ENCODE data around the gene AQP2.

The AQP2 gene

DNA sequence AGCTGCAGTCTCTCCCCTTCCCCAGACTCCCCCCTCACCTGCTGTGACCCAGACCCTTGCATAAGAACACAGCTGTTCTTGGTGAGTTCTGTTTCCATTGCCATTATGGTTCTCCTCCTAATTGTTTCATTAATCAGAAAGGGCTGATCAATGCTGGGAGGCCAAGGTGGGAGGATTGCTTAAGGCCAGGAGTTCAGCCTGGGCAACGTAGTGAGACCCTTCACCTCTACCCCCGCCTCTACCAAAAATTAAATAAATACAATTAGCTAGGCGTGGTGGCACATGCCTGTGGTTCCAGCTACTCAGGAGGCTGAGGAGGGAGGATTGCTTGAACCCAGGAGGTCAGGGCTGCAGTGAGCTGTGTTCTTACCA, 29.6 kb upstream of the AQP2 start:
- DNase-seq: no peak

DNA sequence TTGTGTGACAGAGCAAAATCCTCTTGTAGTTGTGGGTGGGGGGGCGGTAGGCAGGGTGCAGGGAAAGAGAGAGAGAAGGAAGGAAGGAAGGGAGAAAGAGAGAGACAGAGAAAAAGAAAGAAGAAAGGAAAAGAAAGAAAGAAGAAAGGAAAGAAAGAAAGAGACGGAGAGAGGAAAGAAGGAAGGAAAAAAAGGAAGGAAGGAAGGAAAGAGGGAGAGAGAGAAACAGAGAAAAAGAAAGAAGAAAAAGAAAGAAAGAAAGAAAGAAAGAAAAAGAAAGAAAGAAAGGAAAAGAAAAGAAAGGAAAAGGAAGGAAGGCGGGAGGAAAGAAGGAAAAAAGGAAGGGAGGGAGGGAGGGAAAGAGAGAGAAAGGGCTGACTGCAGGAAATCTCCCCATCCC, 29.2 kb upstream of the AQP2 start:
- no peak for DNase-seq

DNA sequence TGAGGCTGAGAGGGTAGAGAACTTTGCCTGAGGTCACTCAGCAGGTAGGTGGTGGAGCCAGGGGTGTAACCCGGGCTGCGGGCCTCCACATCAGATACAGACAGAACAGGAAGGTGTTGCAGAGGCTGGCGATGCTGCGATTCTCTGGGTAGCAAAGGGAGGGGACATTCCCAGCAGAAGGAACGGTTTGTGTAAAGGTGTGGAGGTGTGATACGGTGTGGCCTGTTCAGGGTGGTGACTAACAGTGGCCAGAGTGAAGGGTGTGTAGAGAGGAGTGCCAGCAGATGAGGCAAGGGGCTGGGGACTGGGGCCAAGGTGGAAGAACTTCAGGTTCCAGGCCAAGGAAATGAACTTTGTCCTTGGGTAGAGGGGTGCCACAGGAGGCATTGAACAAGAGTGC, 28.6 kb upstream of the AQP2 start:
- no peak for DNase-seq

DNA sequence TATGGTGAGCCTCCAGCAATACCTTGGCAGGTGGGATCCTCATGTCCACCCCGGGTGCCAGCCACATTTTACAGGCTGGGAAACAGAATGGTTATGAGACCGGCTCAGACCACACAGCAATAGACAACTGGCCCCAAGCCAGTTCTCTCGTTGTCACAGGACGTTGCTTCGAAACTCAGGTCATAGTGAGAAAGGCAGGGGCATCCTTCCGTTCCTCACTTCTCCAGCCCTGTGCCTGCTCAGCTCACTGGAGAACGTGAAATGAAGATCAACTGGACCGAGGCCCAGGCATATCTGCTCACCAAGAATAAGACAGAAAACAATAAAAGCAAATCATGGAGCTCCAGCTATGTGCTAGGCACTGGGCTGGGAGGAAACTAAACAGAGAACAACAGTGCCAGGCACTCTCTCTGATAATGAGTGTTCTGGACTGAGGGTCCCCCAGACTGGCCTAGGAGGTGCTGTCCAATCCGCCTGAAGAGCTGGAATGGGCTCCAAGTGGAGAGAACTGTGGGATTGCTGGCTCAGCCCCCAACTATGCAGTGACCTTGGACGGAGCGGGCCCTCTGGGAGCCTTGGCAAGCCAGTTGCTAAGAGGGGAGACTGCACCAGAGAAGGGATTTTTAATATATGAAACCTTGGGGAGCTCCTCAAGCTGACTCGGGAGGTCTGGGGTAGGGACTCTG, 28.0 kb upstream of the AQP2 start:
- no peak for DNase-seq

DNA sequence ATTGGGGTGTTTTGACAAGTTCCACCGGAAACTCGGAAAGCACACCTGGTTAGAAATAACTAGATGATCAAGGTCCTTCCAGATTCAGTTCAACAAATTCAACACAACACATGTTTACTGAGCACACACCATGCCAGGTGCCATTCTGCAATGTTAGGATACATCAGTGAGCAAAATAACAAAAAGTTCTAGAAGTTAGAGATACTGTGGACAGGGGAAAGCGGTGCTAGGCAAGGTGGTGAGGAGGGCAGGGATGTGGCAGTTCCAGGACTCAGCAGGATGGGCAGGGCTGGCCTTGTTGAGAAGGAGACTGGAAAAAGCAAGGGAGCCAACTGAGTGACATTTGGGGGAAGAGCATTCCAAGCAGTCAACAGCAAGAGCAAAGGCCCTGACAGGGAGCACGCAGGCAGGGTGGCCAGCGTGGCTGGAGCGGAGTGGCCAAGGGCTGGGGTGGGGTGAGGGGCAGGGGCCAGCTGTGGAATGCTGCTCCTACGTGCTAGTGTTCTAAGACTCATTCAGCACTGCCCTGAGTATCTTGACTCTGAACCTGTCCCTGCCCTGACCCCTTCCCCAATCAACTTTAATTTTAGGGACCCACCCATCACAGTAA, 27.4 kb upstream of the AQP2 start:
- no peak for DNase-seq

DNA sequence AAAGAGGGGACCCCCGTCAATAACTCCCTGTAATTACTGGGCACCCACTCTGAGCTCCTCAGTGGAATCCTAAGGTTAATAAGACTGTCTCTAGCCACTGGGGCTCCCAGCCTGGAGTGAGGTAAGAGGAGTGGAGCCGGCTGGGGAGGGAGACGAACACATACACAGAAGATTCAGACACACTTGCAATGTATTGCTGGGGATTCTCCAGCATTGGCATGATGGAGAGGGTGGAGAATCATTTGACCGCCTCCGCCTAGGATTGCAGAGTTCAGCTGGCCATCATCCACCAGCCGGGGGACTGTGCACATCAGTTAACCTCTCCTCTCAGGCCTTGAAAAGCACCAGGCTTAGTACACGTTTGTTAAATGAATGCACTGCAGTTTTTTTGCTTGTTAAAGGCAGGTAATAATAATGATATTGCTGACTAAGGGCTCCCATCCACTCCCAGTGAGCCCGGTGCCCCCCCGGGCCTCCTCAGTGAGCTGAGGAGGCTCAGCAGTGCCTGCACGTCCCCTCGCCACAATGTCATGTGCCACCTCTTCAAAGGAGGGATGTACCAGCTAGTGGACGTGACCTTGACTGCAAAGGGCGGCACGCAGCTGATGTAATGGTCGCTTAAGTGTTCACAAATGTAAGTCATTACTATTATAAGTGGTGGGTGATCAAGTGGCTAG, 26.5 kb upstream of the AQP2 start:
- no peak for DNase-seq

DNA sequence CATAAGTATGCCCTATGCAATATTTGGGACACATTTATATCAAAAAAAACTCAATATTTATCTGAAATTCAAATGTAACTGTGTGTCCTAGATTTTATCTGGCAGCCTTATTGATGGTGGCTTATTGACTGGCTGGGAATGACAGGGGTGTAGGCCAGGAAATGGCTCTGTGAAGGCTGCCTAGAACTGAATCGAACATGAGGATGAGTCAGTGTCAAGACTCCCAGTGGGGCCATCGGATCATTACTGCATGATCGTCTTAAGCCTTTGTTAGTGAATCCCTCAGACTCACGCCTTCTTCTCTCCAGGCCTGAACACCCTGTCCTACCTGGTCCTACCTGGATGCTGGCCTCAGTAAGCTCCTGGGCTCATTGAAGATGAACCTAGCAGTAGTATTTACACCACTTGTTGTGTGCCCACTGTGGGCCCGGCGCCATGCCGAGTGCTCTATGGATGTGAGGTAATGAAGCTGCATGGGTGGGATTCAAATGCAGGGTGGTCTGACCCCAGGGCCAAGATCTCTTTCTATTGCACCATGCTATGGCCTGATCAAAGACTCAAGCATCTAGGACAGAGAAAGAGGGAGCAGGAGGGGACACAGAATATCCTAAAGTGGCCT, 25.8 kb upstream of the AQP2 start:
- no peak for DNase-seq

DNA sequence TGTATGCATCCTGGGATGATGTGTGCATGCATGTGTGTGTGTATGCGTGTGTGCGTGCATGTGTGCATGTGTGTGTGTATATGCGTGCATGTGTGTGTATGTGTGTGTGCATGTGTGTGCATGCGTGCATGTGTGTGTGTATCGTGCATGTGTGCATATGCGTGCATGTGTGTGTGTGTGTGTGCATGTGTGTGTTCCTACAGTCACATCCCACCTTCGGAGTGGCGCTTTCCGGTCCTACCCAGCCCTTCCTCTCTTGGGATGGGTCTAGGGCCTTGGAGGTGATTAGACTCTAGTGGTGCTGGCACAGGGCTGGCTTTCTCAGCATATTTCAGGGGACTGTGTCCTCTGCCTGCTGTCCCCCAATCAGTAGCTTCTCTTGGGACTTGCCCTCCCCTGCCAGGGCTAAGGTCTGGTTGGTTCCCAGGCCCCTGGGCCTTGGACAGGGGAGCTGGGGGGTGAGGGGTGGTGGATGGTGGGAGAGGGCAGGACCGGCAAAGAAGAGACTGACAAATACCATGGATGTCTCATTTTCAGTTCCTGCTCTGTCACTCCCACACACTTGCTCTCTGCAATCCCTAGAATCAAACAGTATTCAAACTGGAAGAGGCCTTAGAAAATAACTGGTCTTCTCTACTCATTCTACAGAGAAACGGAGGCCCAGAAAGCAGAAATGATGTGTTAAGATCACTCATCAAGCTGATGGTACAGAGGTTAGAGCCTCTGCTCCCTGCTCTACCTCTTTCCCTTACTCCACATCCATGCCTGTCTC, 24.9 kb upstream of the AQP2 start:
- no peak for DNase-seq

DNA sequence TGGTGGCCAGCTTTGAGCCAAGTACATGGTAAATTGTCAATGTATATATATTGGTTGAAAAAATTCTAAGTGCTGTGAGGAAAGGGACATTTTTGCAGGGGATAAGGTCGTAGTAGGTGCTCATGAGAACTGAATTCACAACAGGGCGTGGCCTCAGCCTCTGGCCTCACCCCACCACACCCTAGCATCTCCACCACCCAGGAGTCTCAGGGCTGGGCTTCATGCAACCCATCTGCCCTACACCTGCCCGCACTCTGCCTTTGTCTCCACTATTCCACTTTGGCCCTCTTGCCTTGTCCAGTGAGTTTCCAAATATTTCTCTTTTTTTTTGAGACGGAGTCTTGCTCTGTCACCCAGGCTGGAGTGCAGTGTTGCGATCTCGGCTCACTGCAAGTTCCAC, 22.1 kb upstream of the AQP2 start:
- DNase-seq: no peak

DNA sequence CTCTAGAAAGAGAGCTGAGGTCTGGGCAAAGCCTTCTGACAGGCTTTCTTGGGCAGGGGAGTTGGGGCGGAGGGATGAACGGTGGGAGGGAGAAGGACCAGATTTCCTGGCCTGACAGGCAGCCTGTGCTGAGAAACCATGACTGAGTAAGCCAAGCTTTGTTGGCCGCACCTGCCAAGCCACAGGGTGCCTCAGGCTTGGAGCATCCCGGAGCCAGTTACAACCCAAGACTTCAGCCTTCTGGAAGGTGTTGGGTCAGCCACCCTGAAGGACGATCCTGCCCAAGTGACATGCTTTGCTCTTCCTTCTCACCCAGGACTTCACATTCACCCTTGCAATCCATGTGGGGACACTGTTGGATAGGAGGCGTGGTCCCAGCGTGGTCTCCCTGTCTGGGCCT, 21.0 kb upstream of the AQP2 start:
- no peak for DNase-seq

DNA sequence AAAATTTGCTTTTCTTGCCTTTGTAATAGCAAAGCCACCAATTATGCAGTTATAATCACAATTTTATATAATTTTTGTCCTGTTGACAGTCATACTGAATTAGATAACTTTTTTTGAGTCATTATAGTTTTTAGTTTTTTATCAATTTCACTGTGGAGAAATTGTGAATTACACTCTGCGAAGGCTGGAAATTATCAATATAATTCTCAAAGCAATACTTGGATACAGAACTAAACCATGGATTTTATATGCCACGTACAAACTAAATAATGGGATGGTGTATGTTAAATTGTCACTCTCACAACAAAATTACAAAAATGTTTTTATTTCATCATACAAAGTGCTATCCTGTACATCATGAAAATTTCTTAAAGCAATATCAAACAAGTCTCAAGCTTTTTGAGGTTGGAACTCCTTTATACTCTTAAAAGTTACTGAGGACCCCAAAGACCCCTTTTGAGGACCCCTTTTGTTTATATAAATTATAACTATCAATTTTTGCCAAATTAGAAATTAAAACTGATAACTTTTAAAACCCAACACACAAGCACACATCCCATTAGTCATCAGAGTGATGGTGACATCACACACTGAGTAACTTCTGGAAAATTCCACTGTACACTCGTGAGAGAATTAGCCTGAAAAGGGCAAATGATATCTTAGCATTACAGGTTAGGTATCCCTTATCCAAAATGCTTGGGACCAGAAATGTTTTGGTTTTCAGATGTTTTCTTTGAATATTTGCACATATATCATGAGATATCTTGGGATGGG, 19.8 kb upstream of the AQP2 start:
- DNase-seq: no peak

DNA sequence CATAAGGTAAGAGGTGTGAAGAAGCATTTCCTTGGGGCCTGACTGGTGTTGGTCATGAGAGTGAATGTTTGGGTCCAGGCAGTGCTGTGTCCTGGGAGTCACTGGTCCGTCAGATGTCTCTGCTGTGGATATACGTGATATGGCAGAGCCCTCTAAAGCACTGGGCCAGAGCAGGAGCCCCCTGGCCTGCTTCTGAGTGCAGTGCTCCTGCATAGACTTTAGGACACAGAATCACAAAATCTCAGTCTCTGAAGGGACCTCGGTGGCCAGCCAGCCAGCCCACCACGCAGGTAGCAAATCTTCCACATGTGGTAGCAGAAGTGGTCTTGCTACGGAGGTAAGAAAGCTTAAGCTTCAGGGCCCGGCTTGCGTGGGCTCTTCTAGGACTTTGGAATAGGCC, 18.5 kb upstream of the AQP2 start:
- DNase-seq: no peak

DNA sequence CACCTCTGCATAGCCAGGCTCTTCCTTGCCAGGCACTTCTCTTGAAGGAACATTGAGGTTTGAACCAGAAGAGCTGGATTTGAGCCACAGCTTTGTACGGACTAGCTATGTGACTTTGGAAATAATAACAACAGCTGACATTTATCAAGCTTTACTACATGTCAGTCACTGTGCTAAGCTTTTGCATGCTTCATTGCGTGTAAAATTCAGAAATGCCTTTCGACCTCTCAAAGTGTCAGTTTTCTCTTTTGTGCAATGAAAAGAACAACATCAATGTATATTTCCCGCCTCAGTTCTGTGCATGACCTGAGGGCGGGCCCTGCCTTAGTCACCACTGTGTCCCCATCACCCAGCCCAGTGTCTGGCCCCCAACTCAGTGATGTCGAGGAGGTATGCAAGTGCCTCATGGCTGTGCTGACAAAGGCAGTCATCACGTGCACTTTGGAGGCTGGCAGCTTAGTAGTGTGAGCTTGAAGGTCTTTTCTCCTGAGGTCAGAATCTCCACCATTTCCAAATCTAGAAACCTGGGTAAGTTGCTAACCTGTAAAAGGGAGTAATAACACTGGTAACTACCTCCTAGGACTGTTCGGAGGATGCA, 17.9 kb upstream of the AQP2 start:
- no peak for DNase-seq

DNA sequence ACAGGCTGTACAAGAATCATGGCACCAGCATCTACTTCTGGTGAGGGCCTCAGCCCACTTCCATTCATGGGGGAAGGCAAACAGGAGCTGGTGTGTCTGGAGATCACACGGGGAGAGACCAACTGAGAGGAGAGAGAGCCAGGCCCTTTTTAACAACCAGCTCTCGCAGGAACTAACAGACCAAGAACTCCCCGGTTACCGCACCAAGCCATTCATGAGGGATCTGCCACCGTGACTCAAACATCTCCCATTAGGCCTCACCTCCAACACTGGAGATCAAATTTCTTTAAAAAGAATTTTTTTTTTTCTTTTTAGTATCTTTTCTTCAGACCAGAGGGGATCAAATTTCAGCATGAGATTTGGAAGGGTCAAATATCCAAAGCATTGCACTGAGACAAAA, 16.7 kb upstream of the AQP2 start:
- no peak for DNase-seq

DNA sequence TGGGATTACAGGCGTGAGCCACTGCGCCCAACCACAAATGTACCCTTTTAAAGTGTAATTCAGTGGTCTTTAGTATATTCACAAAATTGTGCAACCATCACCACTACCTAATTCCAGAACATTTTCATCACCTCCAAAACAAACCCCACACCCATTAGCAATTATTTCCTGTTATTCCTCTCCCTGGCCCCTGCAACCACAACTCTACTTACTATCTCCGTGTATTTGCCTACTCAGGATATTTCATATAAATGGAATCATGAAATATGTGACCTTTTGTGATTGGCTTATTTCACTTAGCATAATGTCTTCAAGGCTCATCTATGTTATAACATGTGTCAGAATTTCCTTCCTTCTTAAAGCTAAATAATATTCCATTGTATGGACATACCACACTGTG, 16.0 kb upstream of the AQP2 start:
- DNase-seq: no peak

DNA sequence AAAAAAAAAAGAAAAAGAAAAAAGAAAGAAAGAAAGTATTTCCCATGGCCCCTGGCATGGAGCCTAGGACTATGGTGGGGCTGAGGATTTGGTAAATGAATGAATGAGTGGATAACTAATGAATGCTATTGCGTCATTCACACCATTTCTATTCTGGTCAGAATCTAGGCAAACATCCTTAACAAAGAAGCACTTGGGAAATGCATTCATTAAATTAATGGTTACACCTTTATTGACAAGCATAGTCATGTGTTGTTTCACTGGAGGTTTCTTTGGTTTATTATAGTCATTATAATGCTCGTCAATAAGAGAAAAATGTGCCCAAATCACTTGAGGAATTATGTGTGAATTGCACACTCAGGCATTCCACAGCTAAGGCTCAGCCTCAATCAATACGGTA, 13.6 kb upstream of the AQP2 start:
- no peak for DNase-seq

DNA sequence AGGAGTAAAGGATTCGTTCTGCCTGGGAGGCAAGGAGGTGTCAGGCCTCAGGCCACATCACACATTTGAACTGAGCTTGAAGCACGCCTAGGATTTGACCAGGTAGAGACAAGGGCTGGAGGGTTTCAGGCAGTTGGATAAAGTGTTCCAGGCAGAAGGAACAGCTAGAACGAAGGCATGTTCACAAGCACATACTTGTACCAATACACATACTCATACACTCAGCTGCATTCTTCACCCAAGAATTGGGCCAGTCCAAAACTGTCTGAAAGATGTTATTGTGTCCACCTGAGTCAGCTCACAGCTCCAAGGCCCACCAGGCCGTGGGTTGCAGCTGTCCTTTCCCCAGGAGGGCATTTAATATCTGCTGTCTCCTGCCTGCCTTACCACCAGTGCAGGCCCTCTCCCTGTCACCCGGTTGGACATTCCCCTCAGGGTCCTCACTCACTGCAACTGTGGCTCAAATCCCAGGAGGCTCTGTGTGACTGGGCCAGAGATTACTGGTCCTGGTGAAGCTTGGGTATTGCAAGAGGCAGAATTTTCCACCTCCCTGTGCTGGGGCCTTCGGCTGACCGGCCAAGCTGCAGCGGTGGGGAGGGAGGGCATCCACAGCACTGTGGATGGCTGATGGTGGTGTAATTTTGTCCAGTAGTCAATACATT, 12.8 kb upstream of the AQP2 start:
- no peak for DNase-seq

DNA sequence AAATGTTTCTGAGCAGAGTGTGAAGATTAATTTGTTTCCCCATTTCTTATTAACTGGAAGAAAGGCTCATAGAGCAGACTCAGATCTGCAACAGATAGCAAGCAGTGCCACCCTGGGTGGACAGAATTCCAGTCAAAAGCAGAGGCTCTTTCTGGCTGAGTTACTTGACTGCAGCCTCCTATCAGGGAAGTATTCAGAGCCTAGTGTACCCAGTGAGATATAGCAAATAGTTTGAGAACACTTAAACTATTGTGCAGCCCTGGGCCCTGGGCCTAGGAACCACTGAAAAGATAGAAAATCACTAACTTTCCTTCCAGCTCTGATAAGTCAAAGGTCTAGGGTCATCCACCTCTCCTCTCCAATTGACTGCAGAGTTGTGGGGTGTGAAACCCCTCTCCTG, 11.2 kb upstream of the AQP2 start:
- DNase-seq: no peak

DNA sequence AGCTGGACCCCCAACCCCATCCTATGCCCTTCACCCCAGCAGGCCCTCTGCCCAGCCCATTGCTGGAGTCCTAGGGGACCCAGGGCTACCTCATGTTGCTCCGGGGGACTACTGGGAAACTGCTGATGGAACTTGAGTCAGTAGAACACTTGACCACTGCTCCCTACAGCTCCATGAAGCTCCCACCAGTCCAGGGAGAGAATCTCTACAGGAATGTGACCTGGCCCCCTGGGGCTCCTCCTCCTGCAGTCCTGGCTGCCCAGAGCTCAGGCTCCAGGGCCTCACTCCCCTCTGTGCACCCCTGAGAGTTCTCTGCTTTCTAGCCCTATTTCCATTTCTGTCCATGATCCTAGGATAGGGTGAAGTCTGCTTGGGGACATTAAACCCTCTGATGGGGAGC, 10.8 kb upstream of the AQP2 start:
- DNase-seq: no peak

DNA sequence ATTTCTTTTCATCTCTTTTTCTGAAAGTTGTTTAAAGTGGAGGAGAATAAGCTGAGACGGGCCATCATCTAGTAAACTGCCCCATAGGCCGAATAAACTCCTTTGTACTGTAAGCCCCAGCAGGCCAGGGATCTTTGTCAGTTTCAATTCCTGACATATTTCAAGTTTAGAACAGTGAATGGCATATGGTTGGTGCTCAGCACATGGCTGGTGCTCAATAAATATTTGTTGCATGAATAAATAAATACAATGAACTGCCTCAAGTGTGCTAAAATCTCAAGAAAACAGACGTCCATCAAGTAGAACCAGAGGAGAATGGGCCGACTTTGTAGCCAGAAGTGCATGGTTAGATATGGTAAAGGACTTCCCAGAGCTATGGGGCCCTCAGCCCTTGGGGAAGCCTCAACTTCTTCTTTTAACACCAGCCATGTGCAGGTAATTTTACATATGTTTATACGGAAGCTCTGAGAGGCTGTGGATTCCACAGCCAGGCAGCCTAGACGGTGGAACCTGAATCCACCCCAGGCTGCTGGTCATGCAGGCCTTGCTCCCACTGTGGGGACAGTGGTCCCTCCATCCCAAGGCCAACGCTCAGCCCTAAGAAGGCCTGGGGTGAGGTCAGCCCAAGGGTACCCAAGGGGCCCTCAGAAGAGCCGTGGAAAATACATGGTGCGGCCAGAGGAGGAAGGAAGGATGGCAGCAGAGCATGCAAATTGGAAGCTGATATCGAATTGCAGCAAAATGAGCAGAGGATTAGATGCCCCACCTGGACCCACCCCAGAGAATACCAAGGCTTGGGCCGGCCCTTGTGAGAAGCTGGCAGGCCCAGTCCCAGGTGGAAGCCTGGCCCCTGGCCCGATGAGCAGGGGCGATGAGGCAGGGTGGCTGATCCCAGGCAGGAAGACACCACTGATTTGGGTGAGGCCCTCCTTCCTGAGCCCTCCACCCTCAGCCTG, 8.7 kb upstream of the AQP2 start:
- no peak for DNase-seq

DNA sequence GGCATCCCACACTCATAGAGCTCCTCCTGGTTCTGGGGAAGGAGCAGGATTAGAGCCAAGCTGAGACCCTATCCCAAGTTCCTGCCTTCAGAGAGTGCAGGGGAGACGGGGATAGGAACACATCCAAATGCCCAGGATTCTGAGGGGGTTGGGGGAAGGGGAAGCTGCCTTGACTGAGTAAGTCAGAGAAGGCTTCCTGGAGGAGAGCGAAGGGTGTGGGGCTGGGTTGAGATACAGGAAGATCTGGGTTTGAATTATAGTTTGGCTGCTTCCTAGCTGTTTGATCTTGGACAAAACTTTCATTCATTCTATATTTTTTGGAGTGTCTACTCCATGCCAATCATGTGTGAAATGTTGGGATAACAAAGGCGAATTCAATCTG, 8.0 kb upstream of the AQP2 start:
- no peak for DNase-seq
